Stimulated activated effector memory CD8-positive, alpha-beta T cell treated with anti-CD3 and anti-CD28 coated beads, Interleukin-12 subunit alpha, Interleukin-12 subunit beta, amount 100 ng/mL, for 72 hours (primary cell): ENCODE measurements around the gene CYP1B1.
"Not testable (repeated sequence)": the region's sequence is repeated elsewhere in the genome, so short reads cannot be mapped to it uniquely, and the experiment has no call there.

Experiments
- ATAC-seq: fragments of 150-1000 bp; cut with Tn5 transposase; 2 replicates; pipeline ENCODE4 v1.10.0; 2021
- DNase-seq, 2 donors: peaks; one replicate each; pipeline ENCODE4 v3.0.0; 2021 to 2022; ENCODE audit warnings: low spot score in 2 of 2
- H3K27ac Mint-ChIP-seq: one replicate; pipeline ENCODE4 v1.8.0; 2022; ENCODE audit warnings: mild to moderate bottlenecking, mixed read lengths
- H3K36me3 Mint-ChIP-seq: one replicate; pipeline ENCODE4 v1.8.0; 2022; ENCODE audit warnings: mild to moderate bottlenecking, mixed read lengths
- H3K4me1 Mint-ChIP-seq: one replicate; pipeline ENCODE4 v1.8.0; 2022; ENCODE audit warnings: mixed read lengths
- H3K4me3 Mint-ChIP-seq: one replicate; pipeline ENCODE4 v1.8.0; 2022; ENCODE audit warnings: mild to moderate bottlenecking, mixed read lengths
- H3K9me3 Mint-ChIP-seq: one replicate; pipeline ENCODE4 v1.8.0; 2022; ENCODE audit warnings: mixed read lengths

CYP1B1 gene

DNA sequence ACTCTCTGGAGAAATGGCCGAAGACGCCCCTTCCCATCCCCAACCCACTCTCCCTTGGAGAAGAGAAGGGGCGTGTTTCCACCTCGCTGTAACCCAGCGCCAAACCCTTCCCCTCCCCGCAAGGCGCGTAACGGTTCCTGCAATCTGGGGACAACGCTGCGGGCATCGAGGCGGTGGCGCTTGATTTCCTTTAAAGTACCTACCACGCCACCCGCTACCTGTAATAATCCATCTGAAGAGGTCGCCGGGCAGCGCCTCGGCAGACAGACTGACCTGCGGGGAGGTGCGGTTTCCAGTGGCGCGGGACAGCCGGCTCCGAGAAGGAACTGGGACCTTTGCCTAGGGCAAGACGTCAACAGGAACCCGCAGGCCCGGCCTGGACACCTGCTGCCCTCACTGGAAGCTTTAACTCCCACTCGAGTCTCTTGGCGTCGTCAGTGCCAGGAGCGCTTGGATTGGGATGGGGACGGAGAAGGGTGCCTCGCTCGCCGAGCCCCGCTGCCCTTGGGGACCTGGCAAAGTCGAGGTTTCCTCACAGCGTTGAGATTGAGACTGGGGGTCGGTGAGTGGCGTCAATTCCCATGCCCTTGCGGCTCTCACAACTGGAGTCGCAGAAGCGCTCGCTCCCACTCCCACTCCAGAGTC is at the start of gene CYP1B1:
Gene CYP1B1, minus strand, starts transcription at position 645 of the 645 bp plus-strand sequence. CDS start 763 bp downstream, outside the sequence.
- ATAC-seq, result no peak
- peaks cover 18% of the 10 kb centered on the region for H3K4me1 Mint-ChIP-seq
- H3K9me3 Mint-ChIP-seq, result no peaks in the 10 kb centered on the region
- peak; percentile 21 to 65 for DNase-seq
- H3K27ac Mint-ChIP-seq, result peak within 1 kb of the TSS; percentile 94
- H3K4me3 Mint-ChIP-seq, result peak within 1 kb of the TSS; percentile 72
- peaks cover 34% of the 10 kb centered on the region for H3K36me3 Mint-ChIP-seq

DNA sequence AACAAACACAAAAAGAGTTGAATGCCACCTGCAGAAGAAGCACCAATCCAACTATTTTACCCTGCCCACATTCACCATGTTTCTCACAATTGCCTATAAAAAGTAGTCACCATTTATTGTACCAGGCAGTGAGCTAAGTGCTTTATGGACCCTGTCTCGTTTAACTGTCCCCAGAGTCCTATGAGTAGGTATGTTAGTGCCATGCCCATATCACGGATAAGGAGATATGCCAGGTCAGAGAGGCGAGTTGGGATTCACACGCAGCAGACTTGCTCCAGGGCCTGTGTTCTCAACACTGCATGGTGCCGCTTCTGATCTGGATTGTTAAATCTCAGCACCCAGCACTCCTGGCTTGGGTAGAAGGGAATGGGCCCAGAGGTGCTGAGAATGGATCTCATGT is 49.1 kb upstream of the CYP1B1 start:
- H3K36me3 Mint-ChIP-seq, result no peaks in the 10 kb centered on the region

DNA sequence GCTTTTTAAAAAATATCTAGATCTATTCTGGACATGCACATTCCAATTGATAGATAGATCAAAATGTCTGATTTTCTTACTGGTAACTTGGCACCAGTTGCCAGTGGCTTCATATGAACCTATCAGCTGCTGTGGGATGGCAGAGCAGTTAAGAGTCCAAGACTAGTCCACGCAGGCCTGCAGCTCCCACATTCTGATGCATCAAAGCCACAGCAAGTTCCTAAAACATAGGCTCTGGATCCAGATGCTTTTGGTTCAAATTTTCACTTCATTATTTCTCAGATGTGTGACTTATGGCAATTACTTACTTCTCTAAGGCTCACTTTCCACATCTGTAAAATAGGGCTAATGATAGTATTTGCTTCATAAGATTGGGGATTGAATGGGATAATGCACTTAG is 48.0 kb upstream of the CYP1B1 start:
- H3K9me3 Mint-ChIP-seq, result peaks cover 7% of the 10 kb centered on the region
- H3K4me3 Mint-ChIP-seq, result no peak overlapping the region

More for the DNA sequence above, 49.1 kb upstream of the CYP1B1 start:
- H3K4me1 Mint-ChIP-seq, result no peaks in the 10 kb centered on the region
- no peak overlapping the region for H3K4me3 Mint-ChIP-seq
- peaks cover 10% of the 10 kb centered on the region for H3K9me3 Mint-ChIP-seq
- DNase-seq (no peak), ATAC-seq (no peak)
- H3K27ac Mint-ChIP-seq, result no peak overlapping the region

DNA sequence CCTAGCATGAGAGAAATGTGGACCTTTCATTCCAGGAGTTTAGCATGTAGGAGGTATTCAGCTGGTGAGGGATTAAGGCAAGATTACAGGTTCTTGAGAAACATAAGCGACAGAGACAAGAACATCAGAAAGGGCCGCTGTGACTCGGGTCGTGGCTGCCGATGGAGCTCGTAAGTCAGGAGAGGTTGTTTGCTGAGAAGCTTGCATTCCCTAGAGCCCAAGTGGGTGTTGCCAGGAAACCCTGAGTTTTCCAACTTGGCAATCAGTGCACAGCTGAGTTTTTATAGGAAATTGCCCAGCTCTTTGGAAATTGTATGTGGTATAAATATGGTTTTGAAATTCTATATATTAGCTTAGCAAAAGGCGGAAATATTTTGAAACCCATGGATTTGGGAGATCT is 46.4 kb upstream of the CYP1B1 start:
- Mint-ChIP-seq H3K36me3 (no peaks in the 10 kb centered on the region), H3K4me3 (no peak overlapping the region), H3K4me1 (no peaks in the 10 kb centered on the region), H3K9me3 (peaks cover 7% of the 10 kb centered on the region), H3K27ac (no peak overlapping the region)
- DNase-seq (no peak), ATAC-seq (no peak)

More for the DNA sequence above, 48.0 kb upstream of the CYP1B1 start:
- DNase-seq, result no peak
- H3K36me3 Mint-ChIP-seq, result no peaks in the 10 kb centered on the region
- H3K4me1 Mint-ChIP-seq, result no peaks in the 10 kb centered on the region
- H3K27ac Mint-ChIP-seq, result no peak overlapping the region
- no peak for ATAC-seq

DNA sequence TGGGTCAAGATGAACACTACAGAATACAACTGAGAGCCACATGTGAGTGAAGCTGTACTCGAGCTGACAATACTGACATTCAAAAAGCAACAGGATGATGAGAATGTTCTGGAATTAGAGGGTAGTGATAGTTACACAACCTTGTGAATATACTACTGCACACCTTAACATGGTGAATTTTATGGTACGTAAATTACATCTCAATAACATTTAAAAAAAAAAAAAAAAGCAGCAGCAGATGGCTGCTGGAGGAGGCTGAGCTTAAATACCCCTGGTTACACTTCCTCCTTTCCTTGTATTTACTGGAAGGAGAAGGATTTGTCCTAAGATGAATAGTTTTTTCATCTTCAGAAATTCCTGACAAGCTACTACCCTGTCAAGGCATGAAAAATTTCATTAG is 45.5 kb upstream of the CYP1B1 start:
- H3K9me3 Mint-ChIP-seq, result peaks cover under 1% of the 10 kb centered on the region
- H3K4me1 Mint-ChIP-seq, result no peaks in the 10 kb centered on the region
- no peaks in the 10 kb centered on the region for H3K36me3 Mint-ChIP-seq
- no peak overlapping the region for H3K27ac Mint-ChIP-seq
- ATAC-seq (no peak), DNase-seq (no peak)
- H3K4me3 Mint-ChIP-seq, result no peak overlapping the region

DNA sequence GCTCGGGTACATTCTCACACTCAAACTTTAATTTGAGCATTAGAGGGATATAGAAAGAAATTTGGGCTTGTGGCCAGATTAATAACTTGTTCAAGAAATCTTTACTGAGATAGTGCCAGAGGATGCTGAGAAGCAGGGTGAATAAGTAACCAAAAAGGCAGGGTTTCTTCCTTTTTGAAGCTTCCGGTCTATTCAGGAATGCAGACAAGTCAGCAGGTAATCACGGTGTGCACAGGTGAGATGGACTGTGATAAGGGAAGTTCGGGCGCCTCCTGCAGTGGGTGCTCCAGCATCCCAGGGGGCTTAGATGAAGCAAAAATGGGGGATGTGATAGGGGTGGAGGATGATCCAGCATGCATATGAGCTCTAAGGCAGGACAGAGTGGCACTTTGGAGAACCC is 44.9 kb upstream of the CYP1B1 start:
- H3K4me1 Mint-ChIP-seq, result no peaks in the 10 kb centered on the region
- H3K4me3 Mint-ChIP-seq, result no peak overlapping the region
- ATAC-seq (no peak), DNase-seq (no peak)
- H3K9me3 Mint-ChIP-seq, result no peaks in the 10 kb centered on the region
- H3K27ac Mint-ChIP-seq, result no peak overlapping the region
- H3K36me3 Mint-ChIP-seq, result no peaks in the 10 kb centered on the region

DNA sequence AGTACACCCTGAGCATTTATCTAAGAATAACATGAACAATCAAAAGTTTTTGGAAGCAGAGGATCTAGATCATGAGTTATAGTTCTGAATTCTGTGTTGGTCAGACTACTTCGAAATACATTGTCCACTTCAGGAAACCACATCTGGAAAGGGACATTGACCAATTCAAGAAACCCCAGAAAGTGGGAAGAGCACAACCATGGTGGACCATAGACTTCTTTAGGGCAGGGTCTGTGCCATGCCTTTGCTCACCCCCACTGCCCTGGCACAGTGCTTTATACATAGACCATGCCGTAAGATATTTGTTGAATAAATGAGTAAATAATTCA is 44.3 kb upstream of the CYP1B1 start:
- Mint-ChIP-seq H3K4me1 (no peaks in the 10 kb centered on the region), H3K36me3 (no peaks in the 10 kb centered on the region), H3K9me3 (no peaks in the 10 kb centered on the region), H3K27ac (no peak overlapping the region), H3K4me3 (no peak overlapping the region)
- no peak for DNase-seq
- no peak for ATAC-seq

DNA sequence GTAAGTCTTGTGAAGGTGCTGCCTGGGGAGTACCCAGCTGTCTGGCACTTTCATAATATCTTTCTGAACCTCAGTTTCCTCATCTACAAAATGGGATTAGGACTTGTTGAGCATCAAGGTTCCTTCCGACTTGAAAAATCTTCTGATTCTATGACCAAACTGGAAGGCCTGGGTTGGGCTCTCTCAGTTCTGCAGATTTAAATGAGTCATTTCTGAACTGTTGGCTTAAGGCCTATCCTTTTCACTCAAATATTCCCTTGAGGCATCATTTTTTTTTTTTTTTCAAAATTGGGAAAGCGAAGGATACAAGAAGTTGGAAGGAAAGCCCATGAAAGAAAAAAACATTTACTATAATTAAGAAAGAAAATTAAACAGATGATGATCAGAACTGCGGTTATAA is 40.8 kb upstream of the CYP1B1 start:
- H3K4me3 Mint-ChIP-seq, result no peak overlapping the region
- DNase-seq (no peak), ATAC-seq (no peak)
- H3K4me1 Mint-ChIP-seq, result no peaks in the 10 kb centered on the region
- H3K27ac Mint-ChIP-seq, result no peak overlapping the region
- no peaks in the 10 kb centered on the region for H3K36me3 Mint-ChIP-seq
- no peaks in the 10 kb centered on the region for H3K9me3 Mint-ChIP-seq

DNA sequence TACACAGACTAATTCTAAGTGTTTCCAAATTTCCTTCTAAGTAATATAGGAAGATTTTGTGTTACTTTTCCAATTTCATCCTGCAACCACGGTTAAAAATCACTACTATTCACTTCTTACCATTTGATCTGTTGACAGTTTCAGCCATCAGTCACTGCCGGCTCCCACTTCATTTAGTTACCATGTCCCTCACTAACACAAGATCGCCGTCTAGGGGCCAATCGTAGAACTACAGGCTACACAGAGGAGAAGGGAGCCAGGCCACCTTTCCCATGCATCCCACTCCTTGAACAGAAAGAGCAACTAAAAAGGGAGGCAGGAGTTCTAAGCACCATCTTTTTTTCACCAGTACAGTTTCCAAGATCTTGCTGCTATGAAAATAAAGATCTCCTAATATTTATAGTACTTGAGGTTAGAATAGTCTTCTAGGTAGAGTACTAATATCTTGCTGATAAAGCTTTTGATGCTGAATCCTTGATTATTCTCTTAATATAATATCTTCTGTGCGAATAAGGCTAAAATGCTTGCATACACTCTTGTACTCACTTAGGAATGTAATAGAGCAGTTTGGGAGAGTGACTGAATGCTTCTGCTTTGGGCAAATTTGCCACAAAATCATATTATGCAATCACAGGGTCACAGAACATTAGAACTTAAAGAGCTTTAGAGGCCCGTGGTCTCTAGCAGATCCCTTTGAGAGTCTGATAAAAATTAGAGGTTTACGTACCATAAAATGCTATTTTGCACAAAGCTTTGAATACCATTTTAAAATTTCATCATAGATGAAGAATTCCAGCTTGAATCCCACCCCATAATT is 39.5 kb upstream of the CYP1B1 start:
- peak; percentile 80 for ATAC-seq
- peak; percentile 77 to 90 for DNase-seq
- Mint-ChIP-seq H3K4me3 (no peak overlapping the region), H3K36me3 (no peaks in the 10 kb centered on the region), H3K4me1 (no peaks in the 10 kb centered on the region), H3K9me3 (no peaks in the 10 kb centered on the region), H3K27ac (no peak overlapping the region)

DNA sequence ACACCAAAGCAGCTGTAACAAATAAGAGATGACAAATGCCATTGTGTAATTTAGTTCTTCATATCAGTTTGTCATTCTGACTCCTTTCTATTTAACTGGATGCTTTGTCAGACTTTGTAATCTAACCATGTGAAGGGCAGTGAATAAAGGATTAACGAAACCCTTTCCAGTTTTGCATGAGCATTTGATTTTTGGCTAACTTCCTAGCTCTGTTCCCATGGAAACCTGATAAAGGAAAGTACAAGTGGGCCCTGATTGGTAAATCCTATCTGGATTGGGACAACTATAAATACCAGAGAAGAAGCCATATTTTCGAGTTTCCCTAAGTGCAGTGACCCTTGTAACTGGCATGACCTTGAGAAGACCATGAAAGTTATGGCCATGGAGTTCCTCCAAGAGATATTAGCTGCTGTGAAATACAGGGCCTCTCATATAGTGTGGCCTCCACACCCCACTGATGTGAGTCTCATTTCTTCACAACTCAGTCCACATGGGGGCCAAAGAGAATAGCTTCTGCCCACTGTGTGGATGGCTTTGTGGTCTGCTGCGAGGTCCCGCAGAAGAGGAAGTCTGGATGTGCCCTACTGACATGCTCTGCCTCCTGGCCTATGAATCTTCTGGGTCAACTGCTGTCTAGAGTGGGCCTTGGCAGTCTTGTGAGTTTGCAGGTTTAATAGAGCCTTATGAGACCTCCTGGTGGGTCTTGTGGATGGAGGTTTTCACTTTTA is 38.2 kb upstream of the CYP1B1 start:
- Mint-ChIP-seq H3K9me3 (no peaks in the 10 kb centered on the region), H3K4me1 (peaks cover 2% of the 10 kb centered on the region), H3K36me3 (no peaks in the 10 kb centered on the region), H3K4me3 (no peak overlapping the region), H3K27ac (no peak overlapping the region)
- ATAC-seq (no peak), DNase-seq (no peak)

DNA sequence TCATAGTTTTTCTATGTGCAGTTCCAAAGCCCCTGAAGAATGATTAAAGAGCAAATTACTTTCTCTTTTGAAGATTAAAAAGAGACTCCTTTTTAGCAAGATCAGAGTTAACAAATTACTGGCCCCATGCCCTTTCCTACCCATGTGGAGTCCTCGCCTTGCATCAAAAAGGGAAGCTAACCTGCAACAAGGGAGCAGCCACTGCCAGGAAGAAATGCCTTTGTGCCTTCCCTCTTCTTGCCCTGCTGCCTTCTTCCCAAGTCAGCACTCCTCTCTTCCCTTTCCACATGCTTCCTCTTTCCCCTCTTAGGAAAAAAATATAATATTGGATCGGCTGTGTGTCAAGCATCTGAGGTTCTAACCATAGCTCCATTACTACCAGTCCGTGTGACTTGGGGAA is 37.1 kb upstream of the CYP1B1 start:
- ATAC-seq, result no peak
- H3K4me1 Mint-ChIP-seq, result peaks cover 7% of the 10 kb centered on the region
- no peak overlapping the region for H3K27ac Mint-ChIP-seq

DNA sequence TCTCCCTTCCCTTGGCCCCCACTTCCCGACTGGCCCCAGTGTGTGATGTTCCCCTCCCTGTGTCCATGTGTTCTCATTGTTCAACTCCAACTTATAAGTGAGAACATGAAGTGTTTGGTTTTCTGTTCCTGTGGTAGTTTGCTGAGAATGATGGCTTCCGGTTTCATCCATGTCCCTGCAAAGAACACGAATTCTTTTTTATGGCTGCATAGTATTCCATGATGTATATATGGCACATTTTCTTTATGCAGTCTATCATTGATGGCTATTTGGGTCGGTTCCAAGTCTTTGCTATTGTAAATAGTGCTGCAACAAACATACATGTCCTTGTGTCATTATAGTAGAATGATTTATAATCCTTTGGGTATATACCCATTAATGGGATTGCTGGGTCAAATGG is 35.4 kb upstream of the CYP1B1 start:
- peaks cover 15% of the 10 kb centered on the region for H3K4me1 Mint-ChIP-seq
- not testable (repeated sequence) for ATAC-seq, H3K36me3 Mint-ChIP-seq, H3K4me3 Mint-ChIP-seq, H3K9me3 Mint-ChIP-seq, DNase-seq, H3K27ac Mint-ChIP-seq

More for the DNA sequence above, 37.1 kb upstream of the CYP1B1 start:
- H3K36me3 Mint-ChIP-seq, result no peaks in the 10 kb centered on the region
- no peak for DNase-seq
- no peak overlapping the region for H3K4me3 Mint-ChIP-seq
- H3K9me3 Mint-ChIP-seq, result no peaks in the 10 kb centered on the region

DNA sequence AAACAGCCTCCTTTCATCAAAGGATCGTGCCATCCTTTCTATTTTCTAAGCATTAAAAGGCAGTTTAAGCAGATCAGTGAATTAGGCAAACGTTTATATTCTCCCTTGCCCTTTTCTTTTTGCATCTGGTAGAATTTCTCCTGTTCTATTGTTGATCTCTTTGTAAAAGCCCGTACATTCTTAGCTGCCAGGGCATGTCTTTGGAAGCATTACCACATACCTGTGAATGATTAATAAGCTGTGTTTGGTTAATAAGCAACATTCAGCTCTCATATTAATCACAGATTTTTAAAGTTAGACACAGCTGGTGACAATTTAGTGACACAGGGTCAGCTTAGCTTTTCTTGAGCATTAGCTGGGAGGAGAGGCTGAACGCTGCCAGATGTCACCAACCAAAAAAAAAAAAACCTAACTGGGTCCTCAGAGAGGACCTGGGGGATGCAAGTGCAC is 33.8 kb upstream of the CYP1B1 start:
- ATAC-seq, result no peak
- Mint-ChIP-seq H3K4me1 (peaks cover 26% of the 10 kb centered on the region), H3K9me3 (no peaks in the 10 kb centered on the region), H3K36me3 (no peaks in the 10 kb centered on the region), H3K4me3 (no peak overlapping the region), H3K27ac (no peak overlapping the region)
- no peak for DNase-seq

DNA sequence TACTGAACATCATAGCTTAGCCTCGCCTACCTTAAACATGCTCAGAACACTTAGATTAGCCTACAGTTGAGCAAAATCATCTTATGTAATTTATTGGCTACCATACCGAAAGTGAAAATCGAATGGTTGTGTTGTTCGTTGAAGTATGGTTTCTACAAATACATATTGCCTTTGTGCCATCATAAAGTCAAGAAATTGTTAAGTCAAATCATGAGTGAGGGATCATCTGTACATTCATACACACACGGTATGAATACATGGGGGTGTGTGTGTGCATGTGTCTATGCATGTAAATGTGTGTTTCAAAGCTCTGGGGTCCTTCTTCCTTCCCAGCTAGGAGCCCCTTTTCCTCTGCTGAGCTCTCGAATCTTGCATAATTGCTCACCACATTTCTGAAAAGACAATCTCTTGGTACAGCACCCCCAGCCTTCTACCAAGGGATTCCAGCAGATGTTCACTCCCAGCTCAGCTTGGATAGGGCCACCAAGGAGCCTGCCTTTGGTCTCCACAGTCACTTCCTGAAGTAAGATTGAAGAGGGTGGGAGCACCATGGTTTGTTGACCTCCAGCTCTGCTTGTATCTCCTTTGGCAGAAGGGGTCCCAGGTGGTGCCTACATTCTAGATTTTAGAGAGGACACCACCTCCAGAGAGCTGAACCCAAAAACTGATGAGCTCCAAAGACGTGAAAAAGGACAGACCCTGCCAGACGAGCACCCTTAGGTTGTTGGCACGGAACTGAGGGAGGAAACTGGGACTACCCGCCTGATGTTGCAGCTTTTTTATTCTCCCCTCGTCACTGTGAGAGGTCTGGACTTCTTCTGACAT is 33.2 kb upstream of the CYP1B1 start:
- H3K9me3 Mint-ChIP-seq, result no peaks in the 10 kb centered on the region
- ATAC-seq (peak; percentile 60), DNase-seq (no peak)
- H3K4me1 Mint-ChIP-seq, result peaks cover 26% of the 10 kb centered on the region
- H3K36me3 Mint-ChIP-seq, result no peaks in the 10 kb centered on the region
- no peak overlapping the region for H3K4me3 Mint-ChIP-seq
- no peak overlapping the region for H3K27ac Mint-ChIP-seq
